Measurements from ENCODE around the gene DCUN1D5.

DNA sequence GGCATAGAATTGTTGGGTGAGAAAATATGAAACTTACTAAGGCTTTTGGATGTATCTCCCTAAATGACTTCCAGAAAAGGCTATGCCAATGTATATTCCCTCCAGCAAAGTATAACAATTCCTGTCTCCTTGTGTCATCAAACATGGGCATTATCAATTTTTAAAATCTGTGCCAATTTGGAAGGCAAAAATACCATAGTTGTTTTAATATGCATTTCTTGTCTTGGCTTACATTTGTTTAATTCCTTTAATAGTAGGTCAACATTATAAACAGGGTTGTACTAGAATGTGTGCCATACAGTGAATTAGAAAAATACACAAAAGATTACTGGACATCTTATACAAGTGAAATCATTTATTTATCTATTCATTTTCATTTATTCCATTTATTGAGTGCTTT, 41.6 kb downstream of the DCUN1D5 start:
- TF ChIP-seq, protein P1, sequence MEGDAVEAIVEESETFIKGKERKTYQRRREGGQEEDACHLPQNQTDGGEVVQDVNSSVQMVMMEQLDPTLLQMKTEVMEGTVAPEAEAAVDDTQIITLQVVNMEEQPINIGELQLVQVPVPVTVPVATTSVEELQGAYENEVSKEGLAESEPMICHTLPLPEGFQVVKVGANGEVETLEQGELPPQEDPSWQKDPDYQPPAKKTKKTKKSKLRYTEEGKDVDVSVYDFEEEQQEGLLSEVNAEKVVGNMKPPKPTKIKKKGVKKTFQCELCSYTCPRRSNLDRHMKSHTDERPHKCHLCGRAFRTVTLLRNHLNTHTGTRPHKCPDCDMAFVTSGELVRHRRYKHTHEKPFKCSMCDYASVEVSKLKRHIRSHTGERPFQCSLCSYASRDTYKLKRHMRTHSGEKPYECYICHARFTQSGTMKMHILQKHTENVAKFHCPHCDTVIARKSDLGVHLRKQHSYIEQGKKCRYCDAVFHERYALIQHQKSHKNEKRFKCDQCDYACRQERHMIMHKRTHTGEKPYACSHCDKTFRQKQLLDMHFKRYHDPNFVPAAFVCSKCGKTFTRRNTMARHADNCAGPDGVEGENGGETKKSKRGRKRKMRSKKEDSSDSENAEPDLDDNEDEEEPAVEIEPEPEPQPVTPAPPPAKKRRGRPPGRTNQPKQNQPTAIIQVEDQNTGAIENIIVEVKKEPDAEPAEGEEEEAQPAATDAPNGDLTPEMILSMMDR (IDR thresholded peaks at IDR 0.05) = no peak
- TF ChIP-seq POLR2A (IDR thresholded peaks at IDR 0.05) = no peak
